Stimulated activated CD4-positive, alpha-beta T cell treated with anti-CD3 and anti-CD28 coated beads, Interleukin-2, amount 100 ng/mL, for 24 hours (primary cell): ENCODE measurements around the gene KRTAP9-6.
"Not testable (repeated sequence)": the region's sequence is repeated elsewhere in the genome, so short reads cannot be mapped to it uniquely, and the experiment has no call there.

Experiments used
- DNase-seq, 2 donors: peaks; one replicate each; pipeline ENCODE4 v3.0.0-alpha.2; 2020

Gene KRTAP9-6

DNA sequence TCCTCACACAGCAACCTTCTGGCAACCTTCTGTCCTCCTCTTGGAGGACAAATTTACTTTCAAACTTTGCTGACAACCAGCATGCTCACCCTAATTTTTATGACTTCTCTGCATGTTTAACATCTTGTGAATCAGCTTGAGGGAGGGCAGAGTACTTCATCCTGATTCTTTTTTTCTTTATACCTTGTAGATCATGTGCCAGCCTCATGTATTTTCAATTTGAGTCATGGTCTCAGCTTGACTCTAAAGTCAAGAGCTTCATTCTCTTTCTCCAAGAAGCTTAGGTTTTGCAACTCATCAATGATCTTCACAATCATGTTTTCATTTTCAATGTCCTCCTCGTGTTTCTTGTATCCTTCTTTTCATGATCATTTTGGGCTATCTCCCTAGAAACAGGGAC is 6.7 kb downstream of the KRTAP9-6 start:
- no peak for DNase-seq

DNA sequence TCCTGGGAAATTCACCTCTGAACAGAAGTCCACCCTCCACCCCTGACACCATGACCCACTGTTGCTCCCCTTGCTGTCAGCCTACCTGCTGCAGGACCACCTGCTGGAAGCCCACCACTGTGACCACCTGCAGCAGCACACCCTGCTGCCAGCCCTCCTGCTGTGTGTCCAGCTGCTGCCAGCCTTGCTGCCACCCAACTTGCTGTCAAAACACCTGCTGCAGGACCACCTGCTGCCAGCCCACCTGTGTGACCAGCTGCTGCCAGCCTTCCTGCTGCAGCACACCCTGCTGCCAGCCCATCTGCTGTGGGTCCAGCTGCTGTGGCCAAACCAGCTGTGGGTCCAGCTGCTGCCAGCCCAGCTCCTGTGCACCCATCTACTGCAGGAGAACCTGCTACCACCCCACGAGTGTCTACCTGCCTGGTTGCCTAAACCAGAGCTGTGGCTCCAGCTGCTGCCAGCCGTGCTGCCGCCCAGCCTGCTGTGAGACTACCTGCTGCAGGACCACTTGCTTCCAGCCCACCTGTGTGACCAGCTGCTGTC is 10.5 kb downstream of the KRTAP9-6 start, which contains the start of gene KRTAP9-7:
Gene KRTAP9-7 (plus strand): TSS at position 51 of the 543 bp plus-strand sequence. CDS start 0 bp downstream, at position 51.
- DNase-seq: not testable (repeated sequence)

DNA sequence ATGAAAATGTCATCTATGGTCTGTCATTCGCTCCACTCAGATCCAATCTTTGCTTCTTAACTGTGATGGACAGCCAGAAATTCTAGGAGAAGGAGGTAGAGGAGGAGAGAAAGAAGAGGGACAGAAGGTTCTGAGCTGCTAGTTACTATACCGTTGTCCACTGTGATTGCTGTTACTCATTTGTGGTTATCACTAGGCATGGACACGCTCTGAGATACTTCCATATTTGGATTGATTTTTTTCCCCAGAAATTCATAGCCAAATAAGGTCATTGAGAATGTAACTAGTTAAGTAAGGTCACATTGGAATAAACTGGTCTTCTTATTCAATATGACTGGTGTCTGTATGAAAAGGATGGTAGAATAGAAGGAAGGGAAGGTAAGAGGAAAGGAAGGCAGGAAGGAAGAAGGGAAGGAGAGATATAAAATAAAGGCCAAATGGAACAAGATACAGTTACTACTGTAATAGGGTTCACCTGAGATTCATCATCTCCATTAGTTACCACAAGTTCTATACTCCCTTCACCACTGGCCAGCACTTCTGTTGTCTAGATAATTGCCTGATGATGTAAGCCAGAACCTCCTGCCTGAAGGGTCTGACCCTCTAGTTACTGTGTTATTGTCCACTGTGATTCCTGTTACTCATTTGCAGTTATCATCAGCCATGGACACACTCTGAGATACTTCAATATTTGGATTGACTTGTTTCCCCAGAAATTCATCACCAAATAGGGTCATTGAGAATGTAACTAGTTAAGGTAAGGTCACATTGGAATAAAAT is 13.2 kb downstream of the KRTAP9-6 start:
- DNase-seq: no peak

DNA sequence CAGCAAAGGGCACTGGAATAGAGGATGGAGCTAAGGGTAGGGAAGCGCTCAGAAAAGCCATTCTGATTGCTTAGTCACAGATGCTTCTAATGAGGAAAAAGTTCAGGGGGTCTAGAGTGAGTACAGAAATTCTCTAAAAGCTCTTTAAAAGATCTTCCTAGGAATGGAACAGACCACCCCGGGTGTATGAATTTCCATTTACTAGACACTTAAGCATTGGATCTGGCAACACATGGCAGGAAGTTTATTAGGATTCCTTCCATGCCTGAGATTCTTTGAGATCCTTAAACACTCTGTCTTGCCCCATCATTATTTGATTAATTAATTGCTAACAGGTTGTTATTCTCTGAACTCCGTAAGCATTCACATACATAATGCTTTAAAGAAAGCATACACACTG is 18.9 kb downstream of the KRTAP9-6 start:
- no peak for DNase-seq

DNA sequence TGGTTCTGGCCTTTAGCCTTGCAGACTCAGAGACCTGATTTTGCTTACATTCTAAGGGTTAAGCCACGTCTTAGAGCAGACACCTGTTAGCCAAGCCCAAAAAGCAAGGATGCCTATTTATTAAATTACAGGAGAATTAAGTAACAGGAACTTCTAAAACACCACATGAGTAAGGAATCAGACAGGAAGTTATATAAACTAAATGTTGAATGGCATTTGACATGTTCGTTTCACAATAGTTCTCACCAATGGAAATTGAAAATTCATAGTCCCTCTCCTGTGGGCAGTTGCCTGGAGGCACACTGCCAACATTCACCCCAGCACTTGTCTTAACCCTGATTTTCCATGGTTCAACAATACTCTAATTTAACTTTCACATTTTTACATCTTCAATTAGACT is 19.4 kb downstream of the KRTAP9-6 start:
- DNase-seq: no peak

DNA sequence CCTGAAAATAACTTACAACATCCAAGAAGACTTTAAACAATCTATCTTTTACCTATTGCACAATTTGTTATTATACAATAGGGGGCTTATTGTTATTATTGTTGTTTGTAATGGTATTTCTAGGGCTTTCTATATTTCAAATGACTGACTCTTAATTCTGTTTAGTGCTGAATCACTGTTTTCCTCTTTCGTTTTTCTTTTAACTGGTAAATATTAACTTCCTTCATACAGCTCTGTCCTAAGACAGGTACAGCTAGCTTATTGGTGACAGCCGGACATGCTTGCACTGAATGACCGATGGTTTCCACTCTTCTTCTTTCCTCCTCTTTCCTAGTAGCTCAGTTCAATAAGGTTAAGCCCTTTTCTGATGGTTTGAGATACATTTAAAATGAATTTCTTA is 21.9 kb downstream of the KRTAP9-6 start:
- DNase-seq: no peak

DNA sequence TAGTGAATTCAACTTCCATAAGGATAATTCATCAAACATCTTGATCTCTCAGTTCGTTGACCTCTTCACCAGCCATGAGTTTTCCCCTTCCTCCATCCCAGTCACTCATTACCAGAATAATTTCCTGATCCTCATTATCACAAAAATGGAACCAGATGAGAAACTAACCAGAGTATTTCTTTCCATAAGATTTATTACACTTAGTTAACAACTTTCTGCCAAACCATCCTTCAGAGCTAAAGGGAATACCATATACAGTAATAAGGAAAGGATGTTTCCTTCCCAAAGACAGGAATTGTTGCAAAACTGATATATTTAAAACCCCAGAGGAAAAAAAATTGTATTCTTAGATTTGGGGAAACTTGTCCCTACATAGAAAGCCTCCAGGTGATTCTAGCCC is 28.8 kb downstream of the KRTAP9-6 start:
- DNase-seq: no peak

DNA sequence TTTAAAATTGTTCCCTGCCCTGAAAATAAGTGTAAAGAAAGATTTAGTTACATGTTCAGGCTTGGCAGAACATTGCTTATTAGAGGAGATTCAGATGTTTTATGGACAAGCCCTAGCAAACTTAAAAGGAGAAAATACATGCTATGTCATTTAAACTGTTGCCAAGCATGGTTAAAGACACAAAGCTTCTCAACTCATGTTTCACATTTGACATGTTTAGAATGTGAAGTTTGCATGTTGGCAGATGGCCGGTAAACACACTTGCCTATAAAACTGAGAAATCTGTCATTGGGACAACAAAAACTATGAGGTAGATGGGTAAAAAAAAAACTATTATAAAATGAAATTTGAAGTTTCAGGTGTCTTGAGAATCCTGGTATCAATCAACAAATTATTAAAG is 31.7 kb downstream of the KRTAP9-6 start:
- no peak for DNase-seq

DNA sequence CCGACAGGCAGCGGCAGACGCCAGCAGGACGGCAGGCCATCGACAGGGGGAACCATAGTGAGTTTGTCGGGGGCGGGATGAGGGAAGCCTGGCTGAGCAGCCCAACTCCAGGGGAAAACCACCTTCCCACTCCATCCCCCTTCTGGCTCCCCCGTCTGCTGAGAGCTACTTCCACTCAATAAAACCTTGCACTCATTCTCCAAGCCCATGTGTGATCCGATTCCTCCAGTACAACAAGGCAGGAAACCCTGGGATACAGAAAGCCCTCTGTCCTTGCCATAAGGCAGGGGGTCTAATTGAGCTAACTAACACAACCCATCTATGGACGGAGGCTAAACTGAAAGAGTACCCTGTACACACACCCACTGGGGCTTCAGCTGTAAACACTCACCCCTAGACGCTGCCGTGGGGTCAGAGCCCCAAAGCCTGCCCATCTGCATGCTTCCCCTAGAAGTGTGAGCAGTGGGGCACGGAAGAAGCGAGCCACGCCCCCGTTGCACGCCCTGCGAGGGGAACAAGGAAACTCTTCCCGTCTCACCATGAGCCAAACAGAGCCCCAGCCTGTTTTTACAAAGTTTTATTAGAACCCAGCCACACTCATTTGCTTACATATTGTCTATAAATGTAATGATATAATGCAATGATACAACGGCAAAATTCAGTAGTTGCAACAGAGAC is 33.4 kb downstream of the KRTAP9-6 start:
- DNase-seq: no peak

DNA sequence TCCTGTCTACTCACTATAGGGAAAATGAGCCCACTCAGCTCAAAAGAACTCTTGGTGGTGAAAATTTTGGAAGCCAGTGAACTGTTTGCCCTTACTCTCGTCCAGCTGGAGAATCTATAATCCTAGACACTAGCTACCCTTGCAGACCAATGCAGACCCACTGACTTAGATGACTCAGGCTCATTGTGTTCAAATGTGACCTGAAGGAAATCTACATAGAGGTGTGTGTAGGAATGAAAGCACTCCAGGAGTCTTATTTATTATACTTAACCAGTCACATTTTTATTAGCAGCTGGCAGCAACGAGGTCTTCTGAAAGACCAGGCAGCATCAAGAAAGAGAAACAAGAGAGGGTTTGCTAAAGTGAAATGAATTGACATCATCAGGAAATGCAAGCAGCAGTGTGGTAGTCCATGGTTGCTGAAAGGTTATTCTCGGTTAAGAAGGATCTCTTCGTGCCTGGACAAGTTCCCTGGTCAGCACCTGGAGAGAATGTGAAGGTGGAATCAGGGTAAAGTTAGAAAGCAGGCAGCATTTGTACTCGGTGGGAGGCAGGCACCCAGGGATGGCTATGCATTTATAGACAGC is 36.1 kb downstream of the KRTAP9-6 start:
- DNase-seq: no peak

DNA sequence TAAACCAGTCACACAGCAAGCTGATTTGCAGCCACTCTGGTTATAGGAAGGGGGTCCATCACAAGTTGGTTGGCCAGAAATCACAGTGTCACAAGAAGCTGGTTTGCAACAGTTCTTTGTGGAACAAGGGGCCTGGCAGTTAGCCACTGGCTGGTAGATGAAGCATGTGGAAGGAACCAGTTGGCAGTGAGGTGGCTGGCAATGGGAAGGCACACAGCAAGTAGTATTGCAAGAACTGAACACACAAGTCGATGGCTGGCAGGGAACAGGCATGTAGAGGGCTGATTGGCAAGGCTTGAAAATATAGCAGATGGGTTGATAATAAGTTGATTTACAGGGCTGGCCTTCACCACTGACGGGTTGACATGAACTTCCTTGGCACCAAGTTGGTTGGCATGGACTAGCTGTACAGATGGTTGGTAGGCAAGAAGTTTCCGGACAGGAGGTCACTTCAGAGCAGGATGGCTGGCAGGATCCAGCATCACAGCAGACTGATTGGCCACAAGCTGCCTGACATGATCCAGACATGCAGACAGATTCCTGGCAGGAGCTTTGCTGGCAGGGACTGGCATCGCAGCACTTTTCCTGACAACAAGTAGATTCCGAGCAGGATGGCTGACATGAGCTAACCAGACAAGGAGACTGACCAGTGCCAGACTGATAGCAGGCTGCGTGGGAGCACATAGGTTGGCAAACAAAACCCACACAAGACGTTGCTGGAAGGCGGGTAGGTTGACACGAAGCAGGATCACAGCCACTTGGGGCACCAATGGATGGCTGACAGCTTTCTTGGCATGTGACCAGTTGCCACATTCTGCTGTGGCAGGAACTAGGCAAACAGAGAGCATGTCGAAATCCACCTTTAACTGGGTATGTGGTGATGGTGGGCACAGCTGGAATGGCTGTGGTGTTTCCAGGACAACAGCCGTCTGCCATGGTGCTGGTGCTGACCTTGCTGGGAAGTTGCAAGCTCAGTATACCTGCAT is 37.0 kb downstream of the KRTAP9-6 start, which contains the start of gene KRTAP29-1:
Gene KRTAP29-1 (minus strand): TSS at position 936 of the 986 bp plus-strand sequence. CDS start 0 bp downstream, at position 936.
- DNase-seq: no peak

DNA sequence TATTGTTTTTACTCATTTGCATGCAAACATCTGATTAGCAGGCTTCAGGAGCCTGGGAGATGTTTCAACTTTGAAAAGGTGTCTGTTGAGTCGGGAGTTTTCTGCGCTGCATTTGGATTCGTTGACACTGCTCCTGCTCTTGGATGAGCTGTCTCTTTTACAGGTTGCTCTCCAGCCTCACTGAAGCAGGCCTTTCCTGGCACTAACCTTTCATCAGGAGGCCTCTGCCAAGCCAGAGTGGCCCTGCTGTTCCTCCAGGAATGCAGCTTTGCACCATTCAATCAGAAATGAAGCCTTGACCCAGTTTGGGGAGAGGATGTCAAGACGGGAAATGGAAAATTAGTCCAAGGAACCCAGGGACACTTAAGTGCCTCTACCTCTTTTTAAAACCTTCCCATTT is 37.8 kb downstream of the KRTAP9-6 start:
- DNase-seq: no peak

DNA sequence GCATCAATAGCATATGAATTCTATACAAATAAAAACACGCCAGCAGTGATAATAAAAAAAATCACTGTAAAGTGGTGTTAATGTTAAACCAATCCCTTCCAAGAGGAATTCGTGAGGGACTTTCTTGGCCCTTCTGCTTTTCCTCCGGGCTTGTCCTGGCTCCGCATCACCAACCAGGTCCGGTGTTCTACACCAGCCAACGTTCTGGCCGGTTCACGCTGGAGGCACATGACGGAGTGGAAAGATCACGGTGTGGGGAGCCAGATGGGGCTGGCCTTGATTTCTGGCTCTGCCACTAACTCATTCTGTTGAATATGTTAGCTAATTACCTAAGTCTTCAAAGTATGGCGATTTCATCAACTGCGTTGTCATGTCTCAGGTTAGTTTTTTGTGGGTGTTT is 38.9 kb downstream of the KRTAP9-6 start:
- DNase-seq: no peak

DNA sequence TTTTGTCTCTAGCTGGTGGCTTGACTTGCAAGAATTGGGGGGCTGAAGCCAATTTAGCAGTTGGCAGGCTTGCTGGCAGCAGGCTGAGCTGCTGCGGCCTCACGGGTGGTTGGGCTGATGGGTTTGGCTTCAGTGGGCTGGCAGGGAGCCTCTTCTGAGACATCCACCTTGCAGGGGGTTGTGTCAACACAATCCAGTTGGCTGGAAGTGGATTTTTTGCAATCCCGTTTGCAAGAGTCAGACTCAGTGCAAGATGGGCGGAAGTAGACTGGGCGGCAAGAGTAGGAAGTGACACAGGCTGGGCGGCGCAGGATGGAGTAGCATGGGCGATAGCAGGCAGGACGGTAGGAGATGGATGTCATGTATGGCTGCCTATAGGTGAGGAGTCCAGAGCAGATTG is 42.5 kb downstream of the KRTAP9-6 start:
- no peak for DNase-seq

DNA sequence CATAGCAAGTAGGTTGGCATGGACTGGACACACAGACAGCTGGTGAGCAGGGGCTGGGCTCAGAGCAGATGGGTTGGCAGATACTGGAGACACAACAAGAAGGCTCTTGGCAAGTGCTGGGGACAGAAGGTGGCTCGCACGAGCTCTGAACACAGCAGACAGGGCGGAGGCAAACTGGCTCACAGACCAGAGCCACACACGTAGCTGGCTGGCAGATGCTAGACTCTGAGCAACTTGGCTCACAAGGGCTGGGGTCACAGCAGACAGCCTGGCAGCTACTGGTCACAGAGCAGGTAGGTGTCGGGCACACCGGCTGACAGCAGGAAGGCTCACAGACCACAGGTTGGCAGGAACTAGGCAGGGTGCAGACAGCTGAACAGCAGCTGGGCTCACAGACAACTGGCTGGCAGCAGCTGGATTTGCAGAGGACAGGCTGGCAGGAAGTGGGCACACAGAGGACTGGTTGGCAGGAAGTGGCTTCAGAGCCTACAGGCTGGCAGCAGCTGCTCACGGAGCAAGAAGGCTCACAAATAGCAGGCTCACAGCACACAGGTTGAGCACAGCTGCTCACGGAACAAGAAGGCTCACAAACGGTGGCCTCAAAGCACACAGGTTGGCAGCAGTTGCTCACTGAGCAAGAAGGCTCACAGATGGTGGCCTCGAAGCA is 43.2 kb downstream of the KRTAP9-6 start:
- DNase-seq: peak; percentile 41 to 51

DNA sequence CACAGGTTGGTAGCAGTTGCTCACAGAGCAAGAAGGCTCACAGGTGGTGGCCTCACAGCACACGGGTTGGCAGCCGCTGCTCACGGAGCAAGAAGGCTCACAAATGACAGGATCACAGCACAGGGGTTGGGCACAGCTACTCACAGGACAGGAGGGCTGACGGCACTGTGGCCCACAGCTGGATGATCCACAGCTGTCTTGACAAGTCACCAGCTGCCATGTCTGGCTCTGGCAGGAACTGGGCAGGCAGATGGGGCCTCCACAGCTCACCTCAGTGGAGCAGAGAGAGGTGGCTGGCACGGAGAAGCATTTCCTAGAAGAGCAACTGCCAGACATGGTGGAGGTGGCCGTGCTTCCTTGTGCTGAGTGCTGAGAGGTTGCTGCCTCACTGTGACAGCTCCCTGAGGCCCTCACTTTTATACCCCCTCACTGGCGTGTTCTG is 43.8 kb downstream of the KRTAP9-6 start, which contains the start of gene KRTAP16-1:
Gene KRTAP16-1 (minus strand): TSS at position 392 of the 442 bp plus-strand sequence. CDS start 56 bp downstream, at position 336.
- peak in 1 of 2 donors; percentile 28 for DNase-seq

DNA sequence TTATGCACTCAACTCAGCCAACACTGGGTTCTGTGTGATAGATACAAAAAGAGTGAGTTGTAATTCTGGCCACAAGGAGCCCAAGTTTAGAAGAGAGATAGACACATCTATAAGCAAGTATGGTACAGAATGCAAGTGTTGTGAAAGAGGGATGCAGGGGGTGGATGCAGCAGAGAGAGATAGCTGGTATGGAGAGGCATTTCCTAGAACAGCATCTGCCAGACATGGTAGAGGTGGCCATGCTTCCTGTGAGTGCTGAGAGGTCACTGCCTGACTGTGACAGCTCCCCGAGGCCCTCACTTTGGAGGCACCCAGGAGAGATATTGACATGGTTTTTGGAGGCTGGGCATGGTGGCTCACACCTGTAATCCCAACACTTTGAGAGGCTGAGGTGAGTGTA is 45.9 kb downstream of the KRTAP9-6 start:
- DNase-seq: no peak

DNA sequence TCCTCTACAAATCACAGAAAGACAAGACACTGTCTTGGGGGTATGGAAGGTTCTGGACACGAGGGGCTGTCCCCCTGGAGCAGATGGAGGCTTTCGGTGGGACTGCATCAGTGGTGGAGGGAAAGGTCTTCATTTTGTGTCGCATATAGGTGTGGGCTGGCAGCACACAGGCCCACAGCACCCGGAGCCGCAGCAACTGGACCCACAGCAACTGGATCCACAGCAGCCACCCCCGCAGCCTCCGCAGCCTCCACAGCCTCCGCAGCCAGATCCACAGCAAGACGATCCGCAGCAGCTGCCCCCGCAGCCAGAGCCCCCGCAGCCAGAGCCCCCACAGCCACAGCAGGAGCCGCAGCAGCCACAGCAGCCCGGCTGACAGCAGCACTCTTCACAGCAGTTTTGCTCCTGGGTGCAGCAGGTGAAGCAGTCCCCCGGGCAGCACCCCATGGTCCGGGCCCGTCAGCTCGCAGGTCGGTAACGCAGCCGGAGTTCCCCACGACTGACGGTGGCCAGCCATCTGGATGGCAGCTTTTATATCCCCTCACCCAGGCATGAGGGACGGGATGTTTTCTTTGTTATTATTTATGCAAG is 50.1 kb downstream of the KRTAP9-6 start, which contains the start of gene KRTAP17-1:
Gene KRTAP17-1 (minus strand): TSS at position 507 of the 591 bp plus-strand sequence. CDS start 60 bp downstream, at position 447.
- DNase-seq: no peak
